Nephron progenitor cell (in vitro differentiated cells): ENCODE data around the gene ALDH5A1.

ENCODE experiments used
- DNase-seq: peaks from one replicate; pipeline ENCODE4 v3.0.0; 2021
- H3K27ac Mint-ChIP-seq: 2 replicates; pipeline ENCODE4 v1.8.0; 2021; ENCODE audit warnings: mild to moderate bottlenecking, moderate library complexity, mixed read lengths
- H3K27me3 Mint-ChIP-seq: 2 replicates; pipeline ENCODE4 v1.8.0; 2021; ENCODE audit warnings: mild to moderate bottlenecking, low read depth, mixed read lengths; ENCODE audit not compliant: poor library complexity
- H3K36me3 Mint-ChIP-seq: 2 replicates; pipeline ENCODE4 v1.8.0; 2021; ENCODE audit warnings: low read depth, mixed read lengths
- H3K4me1 Mint-ChIP-seq: 2 replicates; pipeline ENCODE4 v1.8.0; 2021; ENCODE audit warnings: mixed read lengths
- H3K4me3 Mint-ChIP-seq: 2 replicates; pipeline ENCODE4 v1.8.0; 2021; ENCODE audit warnings: mild to moderate bottlenecking, moderate library complexity, mixed read lengths
- H3K9me3 Mint-ChIP-seq: 2 replicates; pipeline ENCODE4 v1.8.0; 2021; ENCODE audit warnings: mild to moderate bottlenecking, moderate library complexity, mixed read lengths
- CTCF ChIP-seq: fragments of 200-600 bp; sonication (generic); IDR thresholded peaks from 2 replicates; pipeline ENCODE4 v1.5.0; 2021; ENCODE audit warnings: antibody characterized with exemption

The ALDH5A1 gene

GRCh38 chr6:24500683-24501082 is 5.9 kb downstream of the ALDH5A1 start:
- Mint-ChIP-seq H3K27ac (no peak overlapping the region), H3K4me1 (peaks cover 5% of the 10 kb centered on the region), H3K4me3 (no peak overlapping the region), H3K36me3 (peaks cover 45% of the 10 kb centered on the region), H3K9me3 (peaks cover 21% of the 10 kb centered on the region), H3K27me3 (peaks cover 9% of the 10 kb centered on the region)
- no peak for DNase-seq
- no peak for TF ChIP-seq CTCF

- DNase-seq = no peak
- Mint-ChIP-seq H3K4me3 (no peak overlapping the region), H3K4me1 (no peaks in the 10 kb centered on the region), H3K27me3 (peaks cover 4% of the 10 kb centered on the region), H3K9me3 (peaks cover 15% of the 10 kb centered on the region), H3K27ac (no peak overlapping the region), H3K36me3 (peaks cover 42% of the 10 kb centered on the region)
- TF ChIP-seq CTCF = no peak
These were observed 6.6 kb downstream of the ALDH5A1 start for GRCh38 chr6:24501374-24501773.

- peaks cover under 1% of the 10 kb centered on the region for H3K27me3 Mint-ChIP-seq
- no peak overlapping the region for H3K27ac Mint-ChIP-seq
- no peak for DNase-seq
- no peak overlapping the region for H3K4me3 Mint-ChIP-seq
- no peaks in the 10 kb centered on the region for H3K4me1 Mint-ChIP-seq
- peaks cover 12% of the 10 kb centered on the region for H3K9me3 Mint-ChIP-seq
- no peak for TF ChIP-seq CTCF
- peaks cover 40% of the 10 kb centered on the region for H3K36me3 Mint-ChIP-seq
These were observed 7.1 kb downstream of the ALDH5A1 start for GRCh38 chr6:24501914-24502313.

GRCh38 chr6:24504287-24504648 is 9.5 kb downstream of the ALDH5A1 start:
- H3K27ac Mint-ChIP-seq = no peak overlapping the region
- no peak overlapping the region for H3K4me3 Mint-ChIP-seq
- no peak for TF ChIP-seq CTCF
- DNase-seq = no peak
- no peaks in the 10 kb centered on the region for H3K27me3 Mint-ChIP-seq
- no peaks in the 10 kb centered on the region for H3K4me1 Mint-ChIP-seq
- H3K9me3 Mint-ChIP-seq = peaks cover 19% of the 10 kb centered on the region
- H3K36me3 Mint-ChIP-seq = peaks cover 51% of the 10 kb centered on the region

- Mint-ChIP-seq H3K27me3 (no peaks in the 10 kb centered on the region), H3K36me3 (peaks cover 57% of the 10 kb centered on the region), H3K4me3 (no peak overlapping the region), H3K9me3 (peaks cover 19% of the 10 kb centered on the region), H3K27ac (no peak overlapping the region), H3K4me1 (no peaks in the 10 kb centered on the region)
- TF ChIP-seq CTCF = no peak
- no peak for DNase-seq
These were observed 10.1 kb downstream of the ALDH5A1 start for GRCh38 chr6:24504649-24505586.
